Neural progenitor cell (in vitro differentiated cells): ENCODE measurements around the gene ALDH1L1. TPM values are rescaled to one million over a fixed set of nuclear protein-coding genes. Genes with fewer than 3 reads are reported as not detected.

ENCODE experiments used
- DNase-seq: peaks from one replicate; pipeline ENCODE4 v3.0.0-alpha.2; 2016; ENCODE audit warnings: low spot score
- H2AFZ ChIP-seq: fragments of 200-600 bp; sonication (generic); replicated peaks from 2 replicates; pipeline ENCODE4 v1.6.1; 2016; ENCODE audit warnings: antibody characterized with exemption
- H3F3A ChIP-seq: fragments of 200-600 bp; sonication (generic); 2 replicates; pipeline ENCODE4 v1.6.1; 2016; ENCODE audit warnings: antibody characterized with exemption, low read depth
- H3K27ac ChIP-seq: fragments of 200-600 bp; sonication (generic); 2 replicates; pipeline ENCODE4 v1.5.1; 2016; ENCODE audit warnings: mild to moderate bottlenecking
- H3K27me3 ChIP-seq: fragments of 200-600 bp; sonication (generic); 2 replicates; pipeline ENCODE4 v1.6.1; 2016; ENCODE audit warnings: mild to moderate bottlenecking, moderate library complexity
- H3K36me3 ChIP-seq: fragments of 200-600 bp; sonication (generic); 2 replicates; pipeline ENCODE4 v1.5.1; 2016
- H3K4me1 ChIP-seq: fragments of 200-600 bp; sonication (generic); 2 replicates; pipeline ENCODE4 v1.6.1; 2016; ENCODE audit warnings: mixed run types
- H3K4me2 ChIP-seq: fragments of 200-600 bp; sonication (generic); 2 replicates; pipeline ENCODE4 v1.6.1; 2016
- H3K4me3 ChIP-seq: fragments of 200-600 bp; sonication (generic); 2 replicates; pipeline ENCODE4 v1.5.1; 2016
- H3K79me2 ChIP-seq: fragments of 200-600 bp; sonication (generic); 2 replicates; pipeline ENCODE4 v1.6.1; 2016; ENCODE audit warnings: low read depth
- H3K9ac ChIP-seq: fragments of 200-600 bp; sonication (generic); 2 replicates; pipeline ENCODE4 v1.6.1; 2016
- H3K9me3 ChIP-seq: fragments of 200-600 bp; sonication (generic); 2 replicates; pipeline ENCODE4 v1.5.1; 2016; ENCODE audit warnings: low read depth
- H4K20me1 ChIP-seq: fragments of 200-600 bp; sonication (generic); 2 replicates; pipeline ENCODE4 v1.6.1; 2016; ENCODE audit warnings: low read depth
- H3K27ac Mint-ChIP-seq: 3 replicates; pipeline ENCODE4 v1.8.0; 2021; ENCODE audit warnings: mixed read lengths
- H3K27me3 Mint-ChIP-seq: 2 replicates; pipeline ENCODE4 v1.8.0; 2022; ENCODE audit warnings: low read depth, mild to moderate bottlenecking, inconsistent platforms, moderate library complexity, mixed read lengths; ENCODE audit not compliant: insufficient read depth
- H3K36me3 Mint-ChIP-seq: 3 replicates; pipeline ENCODE4 v1.8.0; 2021; ENCODE audit warnings: mixed read lengths
- H3K4me1 Mint-ChIP-seq: 3 replicates; pipeline ENCODE4 v1.8.0; 2021; ENCODE audit warnings: mixed read lengths
- H3K4me3 Mint-ChIP-seq: 3 replicates; pipeline ENCODE4 v1.8.0; 2021; ENCODE audit warnings: mild to moderate bottlenecking, moderate library complexity, mixed read lengths
- H3K9me3 Mint-ChIP-seq: 3 replicates; pipeline ENCODE4 v1.8.0; 2020; ENCODE audit warnings: mixed read lengths
- CTCF ChIP-seq: fragments of 200-600 bp; sonication (generic); IDR thresholded peaks from 2 replicates; pipeline ENCODE4 v1.5.1; 2017; ENCODE audit warnings: antibody characterized with exemption, mild to moderate bottlenecking
- EZH2 ChIP-seq: fragments of 200-600 bp; sonication (generic); IDR thresholded peaks from 2 replicates; pipeline ENCODE4 v1.6.1; 2017; ENCODE audit warnings: antibody characterized with exemption, mild to moderate bottlenecking, moderate library complexity
- EZH2phosphoT487 ChIP-seq: fragments of 200-600 bp; sonication (generic); IDR thresholded peaks from 2 replicates; pipeline ENCODE4 v1.6.1; 2017; ENCODE audit warnings: antibody characterized with exemption
- total RNA-seq: library from RNA; depleted of rRNA; stranded (reverse); fragments of >200 nt; gene quantifications from 2 replicates; pipeline ENCODE4 v1.2.3, GENCODE V29; 2015; ENCODE audit warnings: low replicate concordance

ALDH1L1 gene
- total RNA-seq, 1 donor from 2014 or later: 0.60 TPM

GRCh38 chr3:126133606-126134005 is 46.8 kb downstream of the ALDH1L1 start:
- no peaks in the 10 kb centered on the region for H3F3A ChIP-seq
- Mint-ChIP-seq H3K4me3 (no peak overlapping the region), H3K27ac (no peak overlapping the region), H3K27me3 (peaks cover 2% of the 10 kb centered on the region), H3K9me3 (no peaks in the 10 kb centered on the region), H3K36me3 (no peaks in the 10 kb centered on the region), H3K4me1 (peaks cover 9% of the 10 kb centered on the region)
- no peak overlapping the region for H3K4me3 ChIP-seq
- no peak overlapping the region for H3K4me2 ChIP-seq
- no peak for DNase-seq
- no peaks in the 10 kb centered on the region for H3K79me2 ChIP-seq
- no peak overlapping the region for H3K27ac ChIP-seq
- H2AFZ ChIP-seq: no peak overlapping the region
- H3K9ac ChIP-seq: no peak overlapping the region
- H3K4me1 ChIP-seq: peaks cover 3% of the 10 kb centered on the region
- H3K27me3 ChIP-seq: no peaks in the 10 kb centered on the region
- TF ChIP-seq CTCF (no peak), EZH2phosphoT487 (no peak), EZH2 (no peak)
- no peaks in the 10 kb centered on the region for H3K9me3 ChIP-seq
- no peaks in the 10 kb centered on the region for H3K36me3 ChIP-seq
- no peaks in the 10 kb centered on the region for H4K20me1 ChIP-seq

- Histone ChIP-seq H3K9ac (no peak overlapping the region), H3K9me3 (no peaks in the 10 kb centered on the region), H4K20me1 (no peaks in the 10 kb centered on the region), H2AFZ (peak overlapping the region; percentile 100), H3K4me2 (no peak overlapping the region), H3K4me3 (no peak overlapping the region), H3K4me1 (peaks cover 3% of the 10 kb centered on the region), H3F3A (no peaks in the 10 kb centered on the region), H3K79me2 (no peaks in the 10 kb centered on the region), H3K27ac (no peak overlapping the region), H3K36me3 (no peaks in the 10 kb centered on the region), H3K27me3 (no peaks in the 10 kb centered on the region)
- H3K27me3 Mint-ChIP-seq: peaks cover 2% of the 10 kb centered on the region
- no peak overlapping the region for H3K27ac Mint-ChIP-seq
- H3K4me1 Mint-ChIP-seq: peaks cover 9% of the 10 kb centered on the region
- H3K4me3 Mint-ChIP-seq: no peak overlapping the region
- H3K36me3 Mint-ChIP-seq: no peaks in the 10 kb centered on the region
- H3K9me3 Mint-ChIP-seq: no peaks in the 10 kb centered on the region
- TF ChIP-seq EZH2phosphoT487 (no peak), CTCF (peak; percentile 56), EZH2 (no peak)
- peak; percentile 64 for DNase-seq
Observed at GRCh38 chr3:126132751-126133511, 47.5 kb downstream of the ALDH1L1 start.

GRCh38 chr3:126131881-126132750 is 48.3 kb downstream of the ALDH1L1 start:
- H4K20me1 ChIP-seq: no peaks in the 10 kb centered on the region
- H3K27me3 Mint-ChIP-seq: peaks cover 2% of the 10 kb centered on the region
- no peak for TF ChIP-seq CTCF
- TF ChIP-seq EZH2: no peak
- no peak for TF ChIP-seq EZH2phosphoT487
- no peak overlapping the region for H3K4me3 Mint-ChIP-seq
- no peaks in the 10 kb centered on the region for H3K36me3 ChIP-seq
- H3K4me1 ChIP-seq: peaks cover 3% of the 10 kb centered on the region
- peak overlapping the region; percentile 100 for H2AFZ ChIP-seq
- no peak overlapping the region for H3K27ac Mint-ChIP-seq
- H3K4me3 ChIP-seq: no peak overlapping the region
- DNase-seq: no peak
- H3K9ac ChIP-seq: no peak overlapping the region
- no peaks in the 10 kb centered on the region for H3K79me2 ChIP-seq
- H3K4me1 Mint-ChIP-seq: peaks cover 7% of the 10 kb centered on the region
- no peak overlapping the region for H3K4me2 ChIP-seq
- no peaks in the 10 kb centered on the region for H3K36me3 Mint-ChIP-seq
- no peaks in the 10 kb centered on the region for H3K9me3 ChIP-seq
- H3K27me3 ChIP-seq: no peaks in the 10 kb centered on the region
- H3K9me3 Mint-ChIP-seq: no peaks in the 10 kb centered on the region
- no peak overlapping the region for H3K27ac ChIP-seq
- no peaks in the 10 kb centered on the region for H3F3A ChIP-seq
